ENCODE measurements around the gene SLC25A13. TPM values are rescaled to one million over a fixed set of nuclear protein-coding genes. Genes with fewer than 3 reads are reported as not detected.

The SLC25A13 gene
- total and polyA plus RNA-seq, 9 of the 15 experiments (the other 6 are each of a cell fraction or from before 2014, with no cell fraction given), result 21.4 to 80.2 (median 58.7) TPM

- TF ChIP-seq, protein P1, sequence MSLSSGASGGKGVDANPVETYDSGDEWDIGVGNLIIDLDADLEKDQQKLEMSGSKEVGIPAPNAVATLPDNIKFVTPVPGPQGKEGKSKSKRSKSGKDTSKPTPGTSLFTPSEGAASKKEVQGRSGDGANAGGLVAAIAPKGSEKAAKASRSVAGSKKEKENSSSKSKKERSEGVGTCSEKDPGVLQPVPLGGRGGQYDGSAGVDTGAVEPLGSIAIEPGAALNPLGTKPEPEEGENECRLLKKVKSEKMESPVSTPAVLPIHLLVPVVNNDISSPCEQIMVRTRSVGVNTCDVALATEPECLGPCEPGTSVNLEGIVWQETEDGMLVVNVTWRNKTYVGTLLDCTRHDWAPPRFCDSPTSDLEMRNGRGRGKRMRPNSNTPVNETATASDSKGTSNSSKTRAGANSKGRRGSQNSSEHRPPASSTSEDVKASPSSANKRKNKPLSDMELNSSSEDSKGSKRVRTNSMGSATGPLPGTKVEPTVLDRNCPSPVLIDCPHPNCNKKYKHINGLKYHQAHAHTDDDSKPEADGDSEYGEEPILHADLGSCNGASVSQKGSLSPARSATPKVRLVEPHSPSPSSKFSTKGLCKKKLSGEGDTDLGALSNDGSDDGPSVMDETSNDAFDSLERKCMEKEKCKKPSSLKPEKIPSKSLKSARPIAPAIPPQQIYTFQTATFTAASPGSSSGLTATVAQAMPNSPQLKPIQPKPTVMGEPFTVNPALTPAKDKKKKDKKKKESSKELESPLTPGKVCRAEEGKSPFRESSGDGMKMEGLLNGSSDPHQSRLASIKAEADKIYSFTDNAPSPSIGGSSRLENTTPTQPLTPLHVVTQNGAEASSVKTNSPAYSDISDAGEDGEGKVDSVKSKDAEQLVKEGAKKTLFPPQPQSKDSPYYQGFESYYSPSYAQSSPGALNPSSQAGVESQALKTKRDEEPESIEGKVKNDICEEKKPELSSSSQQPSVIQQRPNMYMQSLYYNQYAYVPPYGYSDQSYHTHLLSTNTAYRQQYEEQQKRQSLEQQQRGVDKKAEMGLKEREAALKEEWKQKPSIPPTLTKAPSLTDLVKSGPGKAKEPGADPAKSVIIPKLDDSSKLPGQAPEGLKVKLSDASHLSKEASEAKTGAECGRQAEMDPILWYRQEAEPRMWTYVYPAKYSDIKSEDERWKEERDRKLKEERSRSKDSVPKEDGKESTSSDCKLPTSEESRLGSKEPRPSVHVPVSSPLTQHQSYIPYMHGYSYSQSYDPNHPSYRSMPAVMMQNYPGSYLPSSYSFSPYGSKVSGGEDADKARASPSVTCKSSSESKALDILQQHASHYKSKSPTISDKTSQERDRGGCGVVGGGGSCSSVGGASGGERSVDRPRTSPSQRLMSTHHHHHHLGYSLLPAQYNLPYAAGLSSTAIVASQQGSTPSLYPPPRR (CRISPR knock-in tag; IDR thresholded peaks at IDR 0.05; ENCODE audit: borderline replicate concordance), result no peak
- TF ChIP-seq CHCHD3 (CRISPR knock-in tag; IDR thresholded peaks at IDR 0.05) (no peak), ZNF431 (CRISPR knock-in tag; IDR thresholded peaks at IDR 0.05) (no peak), ZC3H11A (IDR thresholded peaks at IDR 0.05; ENCODE audit: low read depth, low read length) (no peak), KDM5B (IDR thresholded peaks at IDR 0.05; ENCODE audit: insufficient replicate concordance, low read depth, low read length) (no peak)
- TF ChIP-seq, protein P2, sequence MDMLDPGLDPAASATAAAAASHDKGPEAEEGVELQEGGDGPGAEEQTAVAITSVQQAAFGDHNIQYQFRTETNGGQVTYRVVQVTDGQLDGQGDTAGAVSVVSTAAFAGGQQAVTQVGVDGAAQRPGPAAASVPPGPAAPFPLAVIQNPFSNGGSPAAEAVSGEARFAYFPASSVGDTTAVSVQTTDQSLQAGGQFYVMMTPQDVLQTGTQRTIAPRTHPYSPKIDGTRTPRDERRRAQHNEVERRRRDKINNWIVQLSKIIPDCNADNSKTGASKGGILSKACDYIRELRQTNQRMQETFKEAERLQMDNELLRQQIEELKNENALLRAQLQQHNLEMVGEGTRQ (CRISPR knock-in tag; IDR thresholded peaks at IDR 0.05), result no peak
Observed at GRCh38 chr7:96266580-96266979, 55.3 kb downstream of the SLC25A13 start (continued).

Measured in K562 (cell line).